GM21825 (cell line): ENCODE measurements around the gene PAX8.
"Not testable (repeated sequence)": the region's sequence is repeated elsewhere in the genome, so short reads cannot be mapped to it uniquely, and the experiment has no call there.

ENCODE experiments used
- ATAC-seq: cut with Tn5 transposase; IDR thresholded peaks from one replicate; pipeline ENCODE4 v1.9.1; 2021; ENCODE audit warnings: mild to moderate bottlenecking, moderate library complexity; ENCODE audit not compliant: unreplicated experiment

Gene PAX8

DNA sequence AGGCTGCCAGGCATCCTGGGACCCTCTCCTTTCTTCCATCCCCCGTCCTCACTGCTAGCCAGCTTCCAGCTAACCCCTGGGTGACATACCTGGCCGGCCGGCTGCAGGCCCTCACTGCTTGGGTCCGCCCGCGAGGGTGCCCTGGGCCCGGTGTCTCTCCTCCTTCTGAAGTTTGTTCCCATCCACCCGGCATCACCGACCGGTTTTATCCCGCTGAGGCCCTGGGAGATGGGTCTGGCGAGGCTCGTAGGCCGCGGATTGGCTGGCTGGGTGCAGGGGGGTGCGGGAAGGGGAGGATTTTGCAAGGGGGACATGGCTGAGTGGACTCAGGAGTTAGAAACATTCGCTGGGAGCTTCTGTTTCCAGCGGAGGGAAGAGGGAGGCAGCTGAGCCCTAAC, at the start of gene PAX8:
Gene PAX8, minus strand, starts transcription at position 180 of the 398 bp plus-strand sequence. CDS start 527 bp downstream, outside the sequence.
- no peak for ATAC-seq

DNA sequence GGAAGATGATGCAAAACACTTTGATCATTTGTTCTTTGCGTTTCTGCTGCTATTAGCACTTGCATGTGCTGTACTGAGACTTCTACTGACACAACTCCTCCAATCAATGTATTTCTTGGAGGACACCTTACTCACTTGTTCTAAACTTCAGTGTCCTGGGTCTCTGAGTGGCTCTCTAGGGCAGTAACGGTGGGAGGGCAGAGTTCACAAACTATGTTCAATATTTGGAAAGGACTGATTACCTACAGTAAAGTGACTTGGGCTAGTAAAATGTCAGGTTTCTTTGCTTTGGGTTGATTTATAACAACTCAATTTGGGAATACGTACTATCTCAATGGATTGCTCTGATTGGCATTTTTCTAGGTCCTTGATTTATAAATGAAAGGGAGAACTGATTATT, 49.3 kb upstream of the PAX8 start:
- ATAC-seq: no peak

DNA sequence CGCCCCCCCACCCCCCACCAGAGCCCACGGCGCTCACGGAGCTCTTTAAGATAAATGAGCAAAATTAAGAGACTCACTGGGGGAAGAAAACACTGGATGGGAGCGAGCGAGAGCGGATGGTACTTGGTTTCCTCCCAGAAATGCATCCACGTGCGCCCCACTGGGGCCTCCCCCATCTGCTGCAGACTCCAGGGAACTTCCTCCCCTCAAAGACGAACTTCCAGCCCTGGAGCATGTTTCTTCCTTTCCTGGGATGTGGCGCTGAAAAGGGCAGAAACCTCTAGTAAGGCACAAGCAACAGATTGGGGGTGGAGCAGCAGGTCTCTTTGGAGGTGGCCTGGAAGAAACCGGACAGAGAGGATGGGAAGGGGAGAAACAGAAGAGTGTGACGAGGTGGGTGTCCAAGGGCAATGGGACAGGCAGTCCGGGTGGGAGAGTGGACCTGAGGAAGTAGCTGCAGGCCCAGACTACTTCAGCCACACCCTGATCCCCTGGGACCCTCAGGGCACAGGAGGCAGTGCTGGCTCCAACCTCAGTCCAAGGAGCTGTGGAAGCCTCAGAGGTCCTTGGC, 46.5 kb upstream of the PAX8 start:
- not testable (repeated sequence) for ATAC-seq

DNA sequence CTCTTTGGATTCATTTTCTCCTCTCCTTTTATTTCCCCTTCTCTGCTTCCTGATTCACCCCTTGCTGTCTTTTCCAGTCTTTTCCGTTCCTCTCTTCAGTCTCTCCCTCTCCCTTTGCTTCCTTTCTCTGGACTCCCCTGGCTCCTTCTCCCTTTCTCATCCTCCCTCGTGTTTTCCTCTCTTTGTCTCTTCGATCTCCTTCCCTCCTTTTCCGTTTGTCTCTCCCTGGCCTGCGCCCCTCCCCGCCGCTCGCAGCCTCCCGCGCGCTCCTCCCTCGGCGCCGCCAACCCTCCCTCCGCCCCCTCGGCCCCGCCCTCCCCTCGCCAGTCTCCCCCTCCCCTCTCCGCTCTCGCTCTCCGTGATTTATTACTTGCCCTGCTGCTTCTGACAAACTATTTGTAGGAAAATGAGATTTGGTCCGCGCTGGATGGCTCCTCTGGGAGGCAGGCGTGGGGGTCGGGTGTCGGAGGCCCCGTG, 46.0 kb upstream of the PAX8 start:
- no peak for ATAC-seq

DNA sequence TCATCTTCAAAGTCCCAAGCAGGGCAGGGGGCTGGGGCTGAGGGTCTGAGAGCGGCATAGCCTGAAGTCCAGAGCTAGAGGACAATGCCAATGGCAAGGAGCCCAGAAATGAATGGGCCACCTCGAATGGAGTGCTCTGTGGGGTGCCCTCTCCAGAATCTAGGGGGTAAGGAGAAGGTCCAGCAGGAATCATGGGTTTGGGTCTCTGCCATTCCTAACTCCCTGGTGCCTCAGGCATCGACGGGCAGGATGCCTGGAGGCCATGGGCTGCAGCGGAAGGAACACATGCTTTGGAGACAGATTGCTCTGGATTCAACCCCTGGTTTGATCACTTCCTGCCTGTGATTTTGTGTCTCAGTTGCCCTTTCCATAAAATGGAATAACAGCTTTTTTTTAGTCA, 44.4 kb upstream of the PAX8 start:
- not testable (repeated sequence) for ATAC-seq

DNA sequence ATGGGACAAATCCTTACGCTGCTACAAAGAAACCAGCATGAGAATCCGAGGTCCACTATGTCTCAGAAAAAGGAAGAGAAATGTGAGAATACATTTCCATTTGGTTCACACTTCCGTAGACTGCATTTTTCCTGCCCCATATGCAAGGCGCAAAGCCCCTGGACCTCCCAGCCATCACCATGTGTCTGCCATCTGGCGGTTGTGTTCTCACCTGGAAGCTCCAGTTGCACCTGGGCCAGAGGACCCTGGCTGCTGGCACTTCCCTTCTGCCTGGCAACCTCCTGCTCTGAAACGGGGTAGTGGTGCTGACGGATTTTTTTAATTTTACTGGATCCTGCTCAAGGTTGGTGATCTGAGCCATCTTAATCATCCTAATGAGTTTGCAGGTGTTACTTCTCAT, 41.4 kb upstream of the PAX8 start:
- not testable (repeated sequence) for ATAC-seq

DNA sequence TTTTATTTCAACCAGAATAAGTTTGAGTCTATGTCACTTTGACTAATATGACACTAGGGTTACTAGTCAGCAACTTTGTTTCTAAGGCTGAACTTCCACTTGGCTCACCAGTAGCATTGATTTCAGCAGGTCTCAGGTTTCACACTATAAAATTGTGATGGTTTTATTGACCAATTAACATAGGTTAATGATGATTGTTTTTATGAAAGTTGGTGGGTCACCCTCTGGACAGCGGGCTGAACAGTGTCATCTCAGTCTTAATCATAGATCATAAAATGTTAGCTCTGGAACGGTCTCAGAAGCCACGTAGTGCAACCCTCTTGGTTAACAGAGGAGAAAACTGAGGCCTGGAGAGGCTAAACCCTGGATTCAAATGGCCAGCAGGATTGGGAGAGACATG, 40.2 kb upstream of the PAX8 start:
- not testable (repeated sequence) for ATAC-seq

DNA sequence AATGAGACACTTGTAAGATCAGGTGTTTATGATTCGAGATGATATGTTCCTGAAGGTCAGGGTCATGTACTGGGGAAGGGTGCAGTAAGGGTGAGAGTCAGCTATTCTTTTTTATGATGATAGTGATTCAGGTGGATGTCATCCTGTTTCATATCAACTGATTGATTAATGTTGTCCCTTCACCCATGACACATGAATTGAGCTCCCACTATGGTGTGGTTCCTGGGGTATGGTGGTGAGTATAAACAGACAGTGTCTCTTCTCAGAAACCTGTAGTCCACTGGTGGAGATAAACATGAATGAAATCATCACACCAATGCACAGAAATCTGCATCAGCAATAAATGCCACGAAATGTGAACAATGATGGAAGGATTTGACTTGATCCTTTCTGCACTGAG, 37.4 kb upstream of the PAX8 start:
- no peak for ATAC-seq

DNA sequence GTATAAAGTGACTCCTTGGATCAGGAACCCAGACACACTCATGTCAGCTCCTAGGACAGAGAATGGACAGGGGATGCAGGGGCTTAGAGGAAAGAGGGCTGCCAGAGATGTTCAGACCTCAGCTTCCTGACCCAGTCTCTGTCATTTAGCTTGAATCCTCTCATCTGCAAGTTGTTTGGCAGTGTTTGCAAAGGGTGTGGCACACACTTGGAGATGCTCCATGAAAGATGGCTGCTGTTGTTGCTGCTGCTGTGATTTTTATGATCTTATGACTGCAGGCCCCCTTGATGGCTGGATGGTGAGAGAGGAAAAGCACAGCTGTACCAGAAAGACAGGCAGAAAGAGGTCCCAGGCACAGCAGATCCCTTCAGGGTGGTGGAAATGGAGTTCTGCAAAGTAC, 35.9 kb upstream of the PAX8 start:
- not testable (repeated sequence) for ATAC-seq

DNA sequence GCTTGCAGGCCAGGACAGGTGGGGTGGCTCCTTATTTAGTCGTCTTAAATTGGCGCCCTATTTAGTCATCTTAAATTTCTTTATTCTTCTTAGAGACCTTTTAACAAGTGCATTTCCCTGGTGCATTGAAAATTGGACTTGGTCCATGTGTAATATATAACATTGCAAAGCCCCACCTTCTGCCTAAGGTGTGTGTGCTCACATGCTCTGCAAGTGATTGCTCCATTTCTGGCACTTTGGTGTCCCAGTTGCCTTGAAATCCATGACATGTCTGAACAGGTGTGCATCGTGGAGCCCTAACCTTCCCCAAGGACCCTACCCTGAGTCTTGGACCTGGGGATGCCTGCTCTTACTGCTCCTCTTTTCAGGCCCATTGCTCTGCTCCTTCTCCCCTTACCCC, 35.5 kb upstream of the PAX8 start:
- ATAC-seq: not testable (repeated sequence)

DNA sequence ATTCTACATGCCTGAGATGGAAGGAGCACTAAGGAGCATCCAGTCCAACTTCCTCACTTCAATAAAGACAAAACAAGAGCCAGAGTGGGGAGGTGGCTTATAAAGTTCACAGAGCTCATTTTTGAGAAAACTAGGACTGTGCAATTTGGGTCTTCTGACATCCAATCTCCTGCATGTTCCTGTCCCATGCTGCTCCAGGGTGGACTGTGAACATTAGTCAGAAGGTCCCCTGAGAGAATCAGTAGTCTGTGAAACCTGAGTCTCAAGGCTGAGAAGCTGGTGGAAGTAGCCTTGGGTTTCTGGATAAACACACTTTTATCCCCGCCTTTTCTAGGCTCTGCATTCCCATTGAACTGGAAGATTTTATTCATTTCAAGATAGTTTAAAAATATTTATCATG, 33.1 kb upstream of the PAX8 start:
- ATAC-seq: not testable (repeated sequence)

DNA sequence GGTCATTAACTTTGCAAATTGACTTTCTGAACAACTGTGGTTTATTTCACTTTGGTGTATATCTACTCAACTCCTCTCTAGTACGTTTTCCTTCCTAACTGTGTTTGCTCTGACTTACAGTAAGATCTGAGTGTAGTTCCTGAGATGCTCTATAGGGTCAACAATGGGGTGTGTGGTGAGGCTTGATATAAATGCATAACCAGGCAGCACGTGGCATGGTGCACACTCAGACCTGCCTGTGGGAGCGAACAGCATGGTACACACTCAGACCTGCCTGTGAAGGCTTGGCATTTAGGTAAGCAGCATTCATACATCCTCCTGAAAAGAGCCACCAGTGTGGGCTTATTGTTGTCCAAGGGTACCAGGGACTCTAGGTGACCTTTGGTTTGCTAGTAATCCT, 32.5 kb upstream of the PAX8 start:
- not testable (repeated sequence) for ATAC-seq

DNA sequence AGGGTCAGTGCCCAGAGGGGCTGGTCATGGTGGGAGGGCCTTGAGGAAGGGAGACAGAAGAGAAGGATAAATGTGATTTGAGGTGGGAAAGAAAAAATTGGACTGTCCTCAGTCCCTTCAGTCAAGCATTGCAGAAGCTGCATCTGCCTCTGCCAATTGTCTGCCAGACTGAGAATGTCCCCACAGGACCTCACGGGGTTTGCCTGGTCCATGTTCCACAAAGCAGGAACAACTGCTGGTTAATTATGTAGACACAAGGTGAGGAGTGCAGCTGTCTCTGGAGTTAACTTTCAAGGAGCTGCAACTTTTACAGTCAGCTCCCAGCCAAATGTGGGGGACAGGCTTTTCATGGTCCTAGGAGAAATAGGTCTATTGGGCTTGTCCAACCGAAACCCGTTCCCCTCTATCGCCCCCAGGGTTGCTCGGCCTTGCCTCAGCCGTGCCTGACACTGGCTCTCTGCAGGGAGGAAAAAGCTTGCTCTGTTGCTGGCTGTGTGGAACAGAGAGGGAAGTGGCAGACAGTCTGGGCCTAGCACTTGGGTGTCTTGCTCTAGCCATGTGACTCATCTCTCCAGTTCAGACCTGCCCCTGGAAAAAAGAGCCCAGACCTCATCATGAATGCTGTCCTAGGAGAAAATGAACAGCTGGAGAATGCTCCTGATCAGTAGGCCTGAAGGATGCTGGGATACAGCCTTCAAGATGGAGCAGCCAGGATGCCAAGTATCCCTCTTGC, 31.1 kb upstream of the PAX8 start:
- ATAC-seq: no peak

DNA sequence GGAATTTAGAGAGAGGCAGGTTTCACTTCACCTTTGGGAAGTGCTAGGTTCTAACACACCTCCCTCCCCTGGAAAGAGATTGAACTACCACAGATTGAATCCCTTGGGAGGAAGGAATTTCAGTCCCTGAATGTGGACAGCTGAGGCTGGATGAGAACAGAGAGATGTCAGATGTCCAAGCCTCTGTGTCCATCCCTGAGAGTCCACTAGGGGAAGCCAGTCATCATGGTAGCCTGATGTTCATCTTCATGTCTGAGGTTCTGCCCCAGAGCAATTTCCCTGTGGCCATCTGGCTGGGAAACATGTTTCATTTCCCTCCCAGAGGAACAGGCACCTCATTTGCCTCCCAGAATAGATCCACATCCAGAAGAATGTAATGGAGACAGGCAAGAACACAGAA, 30.1 kb upstream of the PAX8 start:
- ATAC-seq: not testable (repeated sequence)

DNA sequence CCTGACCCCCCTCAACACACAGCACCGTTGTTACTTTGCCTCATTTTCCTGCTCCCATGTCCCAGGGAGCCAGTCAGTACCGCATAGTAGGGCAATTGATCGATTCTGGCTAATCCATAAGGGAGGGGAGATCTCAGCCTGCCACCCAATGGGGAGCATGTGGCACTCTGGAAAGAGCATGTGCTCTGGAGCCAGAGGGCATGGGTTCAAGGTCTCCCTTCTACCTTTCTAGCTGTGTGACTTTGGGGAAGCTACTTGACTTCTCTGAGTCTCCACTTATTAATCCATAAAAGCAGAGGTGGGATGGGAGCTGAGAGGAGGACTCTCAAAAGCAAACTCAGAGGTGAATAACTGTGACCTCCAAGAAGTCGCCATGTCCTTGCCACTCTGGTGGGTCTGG, 27.5 kb upstream of the PAX8 start:
- not testable (repeated sequence) for ATAC-seq

DNA sequence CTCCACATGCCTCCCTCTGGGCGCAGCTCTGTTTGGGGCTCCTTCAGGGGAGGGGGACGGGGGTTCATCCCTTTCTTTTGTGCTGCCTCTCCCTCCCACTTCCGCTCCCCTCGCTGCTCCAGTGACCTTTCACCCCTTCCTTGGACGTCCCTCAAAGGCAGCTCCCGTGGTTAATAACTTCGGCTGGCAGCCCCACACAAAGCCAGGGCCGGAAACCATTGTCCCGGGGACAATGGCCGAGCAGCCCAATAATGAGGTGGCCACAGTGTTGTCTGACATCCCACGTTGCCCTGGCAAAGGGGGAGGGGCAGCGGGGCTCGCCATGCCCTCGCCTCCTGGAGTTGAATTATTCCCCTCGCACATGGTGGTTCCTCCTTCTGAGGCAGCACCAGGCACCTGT, 27.0 kb upstream of the PAX8 start:
- not testable (repeated sequence) for ATAC-seq

DNA sequence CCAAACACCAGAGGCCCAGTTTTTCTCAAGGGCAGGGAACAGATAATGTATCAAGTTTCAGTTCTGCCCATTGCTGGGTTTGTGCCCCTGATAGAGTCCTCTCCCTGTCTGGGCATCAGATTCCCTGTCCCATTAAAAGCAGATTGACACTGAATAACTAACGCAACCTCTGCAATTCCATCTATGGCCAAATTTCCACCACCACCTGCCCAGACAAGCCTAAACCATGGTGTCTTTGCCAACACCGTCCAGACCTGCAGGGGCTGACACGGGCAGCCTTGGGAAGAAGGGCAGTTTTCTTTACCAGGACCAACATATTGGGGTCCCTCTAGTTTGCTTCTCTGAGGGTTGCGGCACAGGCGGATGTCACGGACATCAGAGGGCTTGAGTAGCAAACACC, 26.4 kb upstream of the PAX8 start:
- no peak for ATAC-seq

DNA sequence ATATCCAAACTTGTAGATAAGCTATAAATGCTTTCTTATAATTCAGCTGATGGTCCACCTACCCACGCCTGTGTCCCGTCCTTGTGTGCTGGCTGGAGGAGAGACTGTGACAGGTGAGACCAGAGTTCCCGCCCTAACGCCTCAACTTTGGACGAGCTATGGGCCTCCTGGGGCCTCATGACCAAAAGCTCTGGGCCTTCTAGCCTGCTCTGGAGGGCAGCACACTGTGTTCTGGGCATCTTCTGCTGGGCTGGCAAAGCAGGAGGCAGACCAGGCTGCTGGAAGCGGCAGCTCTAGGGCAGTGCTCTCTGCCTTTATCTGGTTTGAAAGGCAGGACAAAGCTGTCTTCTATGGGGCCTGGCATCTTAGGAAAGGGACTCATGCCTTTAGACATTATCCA, 26.0 kb upstream of the PAX8 start:
- no peak for ATAC-seq

DNA sequence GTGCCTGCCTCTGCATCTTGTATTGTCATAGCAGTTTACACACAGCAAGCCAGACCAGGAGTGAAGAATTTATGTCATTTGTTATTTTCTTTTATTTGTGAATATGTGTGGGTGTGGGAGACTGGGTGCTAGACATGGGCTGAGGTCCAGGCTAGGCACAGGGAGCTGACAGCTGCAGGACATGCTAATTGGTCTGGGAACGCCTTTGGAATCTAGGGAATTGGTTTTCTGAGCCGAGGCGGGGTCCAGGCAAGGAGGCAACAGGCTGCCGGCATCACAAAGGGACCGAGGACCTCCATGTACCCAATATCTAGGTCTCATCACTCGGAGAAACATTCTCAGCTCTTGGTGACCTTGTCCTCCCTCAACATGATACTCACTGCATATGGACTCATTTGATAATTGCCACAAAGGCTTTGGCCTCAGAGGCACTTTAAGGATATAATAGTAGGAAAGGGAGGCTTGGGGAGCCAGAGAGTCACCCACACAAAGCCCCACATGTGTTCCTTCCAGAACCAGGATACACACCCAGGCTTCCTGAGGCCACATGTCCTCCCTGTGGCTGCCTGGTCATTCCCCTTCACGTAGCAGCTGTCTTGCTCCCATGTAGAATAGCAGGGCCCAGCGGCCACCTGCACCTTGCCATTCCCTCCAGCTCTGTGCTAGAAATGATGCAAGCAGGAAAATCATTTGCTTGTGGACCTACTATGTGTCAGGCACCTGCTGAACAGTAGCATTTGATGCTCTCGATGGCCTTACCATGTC, 23.7 kb upstream of the PAX8 start:
- not testable (repeated sequence) for ATAC-seq

DNA sequence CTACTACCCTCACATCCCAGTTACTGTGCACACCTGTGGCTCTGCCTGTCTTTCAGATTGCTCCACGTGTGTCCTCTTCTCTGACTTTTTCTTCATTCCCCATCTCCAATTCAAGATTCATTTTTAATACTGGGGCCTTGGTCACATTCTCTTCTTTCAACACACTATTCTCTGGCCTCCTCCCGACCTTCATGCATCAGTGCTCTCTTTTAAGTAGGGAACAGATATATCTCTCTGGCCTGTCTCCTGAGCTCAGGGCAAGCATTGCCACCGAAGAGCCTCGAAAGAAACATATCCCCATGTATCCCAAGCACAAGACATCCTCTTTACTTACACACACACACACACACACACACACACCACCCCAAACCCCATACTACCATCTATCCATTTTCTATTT, 21.6 kb upstream of the PAX8 start:
- ATAC-seq: no peak

DNA sequence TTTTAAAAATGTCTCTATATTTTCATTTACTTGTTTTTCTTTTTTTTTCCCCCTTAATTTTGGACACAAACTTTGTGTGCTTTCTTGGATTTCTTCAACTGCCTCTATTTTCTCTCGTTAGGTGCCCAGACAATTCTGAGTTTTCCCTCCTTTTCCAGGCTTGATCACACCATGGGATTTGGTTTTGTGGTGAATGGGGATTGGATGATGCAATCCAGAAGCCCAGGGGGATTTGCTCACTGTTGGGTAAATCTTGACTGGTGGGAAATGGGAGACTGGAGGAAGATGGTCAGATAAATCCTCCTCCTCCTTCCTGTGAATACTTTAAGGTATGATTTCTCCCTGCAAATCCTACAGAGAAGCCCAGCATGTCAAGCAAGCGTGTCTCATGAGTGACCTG, 19.5 kb upstream of the PAX8 start:
- no peak for ATAC-seq

DNA sequence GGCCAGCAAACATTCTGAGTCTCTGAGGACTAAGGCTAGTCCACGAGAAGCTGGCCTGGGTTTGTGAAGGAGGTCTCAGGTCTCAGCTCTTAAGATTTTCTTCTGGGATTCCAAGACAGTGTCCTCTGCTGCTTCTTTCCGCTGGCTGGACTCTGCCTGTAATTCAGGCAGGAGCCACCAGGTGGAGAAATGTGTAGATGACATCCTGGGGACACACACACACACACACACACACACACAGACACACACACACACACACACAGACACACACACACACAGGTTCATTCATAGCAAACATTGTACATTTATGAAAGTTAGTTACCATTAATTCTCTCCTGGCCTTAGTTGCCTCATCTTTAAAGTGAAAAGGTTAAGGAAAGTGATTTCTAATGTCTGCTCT, 18.9 kb upstream of the PAX8 start:
- not testable (repeated sequence) for ATAC-seq
